Keratinocyte (primary cell): Measurements from ENCODE around the gene ENPP6.

Source experiments
- EZH2 ChIP-seq: IDR thresholded peaks from one replicate; pipeline ENCODE4 v1.6.1; 2012; ENCODE audit warnings: inconsistent platforms, mild to moderate bottlenecking, low read length, moderate library complexity
- TF ChIP-seq, protein P1 (sequence below), 3 experiments: IDR thresholded peaks in 1 of 3; conservative IDR thresholded peaks in 1 of 3; optimal IDR thresholded peaks in 1 of 3; 2 replicates in 2 of 3; 3 replicates in 1 of 3; pipeline versions ENCODE3 to v1.5.1; 2011; ENCODE audit warnings: low read length in 3 of 3, mild to moderate bottlenecking in 3 of 3, moderate library complexity in 2 of 3, control low read depth in 1 of 3, inconsistent platforms in 1 of 3; ENCODE audit not compliant: insufficient read depth in 2 of 3; ENCODE audit errors: extremely low read depth in 1 of 3

DNA sequence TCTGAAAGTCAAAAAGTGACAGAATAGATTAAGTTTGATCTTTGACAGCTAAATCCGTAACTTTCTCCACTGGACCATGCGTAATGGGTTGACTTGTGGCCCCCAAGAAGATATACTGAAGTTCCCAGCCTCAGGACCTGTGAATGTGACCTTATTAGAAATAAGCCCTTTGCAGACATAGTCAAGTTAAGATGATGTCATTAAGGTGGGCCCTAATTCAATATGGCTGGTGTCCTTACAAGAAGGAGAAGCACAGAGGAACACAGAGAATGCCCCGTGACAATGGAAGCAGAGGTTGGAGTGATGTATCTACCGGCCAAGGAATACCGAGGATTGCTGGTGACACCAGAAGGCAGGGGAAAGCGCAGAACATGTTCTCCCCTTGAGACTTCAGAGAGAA, 14.4 kb downstream of the ENPP6 start:
- TF ChIP-seq, protein P1, sequence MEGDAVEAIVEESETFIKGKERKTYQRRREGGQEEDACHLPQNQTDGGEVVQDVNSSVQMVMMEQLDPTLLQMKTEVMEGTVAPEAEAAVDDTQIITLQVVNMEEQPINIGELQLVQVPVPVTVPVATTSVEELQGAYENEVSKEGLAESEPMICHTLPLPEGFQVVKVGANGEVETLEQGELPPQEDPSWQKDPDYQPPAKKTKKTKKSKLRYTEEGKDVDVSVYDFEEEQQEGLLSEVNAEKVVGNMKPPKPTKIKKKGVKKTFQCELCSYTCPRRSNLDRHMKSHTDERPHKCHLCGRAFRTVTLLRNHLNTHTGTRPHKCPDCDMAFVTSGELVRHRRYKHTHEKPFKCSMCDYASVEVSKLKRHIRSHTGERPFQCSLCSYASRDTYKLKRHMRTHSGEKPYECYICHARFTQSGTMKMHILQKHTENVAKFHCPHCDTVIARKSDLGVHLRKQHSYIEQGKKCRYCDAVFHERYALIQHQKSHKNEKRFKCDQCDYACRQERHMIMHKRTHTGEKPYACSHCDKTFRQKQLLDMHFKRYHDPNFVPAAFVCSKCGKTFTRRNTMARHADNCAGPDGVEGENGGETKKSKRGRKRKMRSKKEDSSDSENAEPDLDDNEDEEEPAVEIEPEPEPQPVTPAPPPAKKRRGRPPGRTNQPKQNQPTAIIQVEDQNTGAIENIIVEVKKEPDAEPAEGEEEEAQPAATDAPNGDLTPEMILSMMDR (optimal IDR thresholded peaks at IDR 0.05 in 1 of 3, IDR thresholded peaks at IDR 0.05 in 1 of 3, conservative IDR thresholded peaks at IDR 0.05 in 1 of 3; ENCODE audit: extremely low read depth in 1 of 3, insufficient read depth in 2 of 3, low read length in 3 of 3) = no peak
- no peak for TF ChIP-seq EZH2
